Measurements from ENCODE around the gene IL12RB2.
"Not testable (repeated sequence)": the region's sequence is repeated elsewhere in the genome, so short reads cannot be mapped to it uniquely, and the experiment has no call there.

The IL12RB2 gene

DNA sequence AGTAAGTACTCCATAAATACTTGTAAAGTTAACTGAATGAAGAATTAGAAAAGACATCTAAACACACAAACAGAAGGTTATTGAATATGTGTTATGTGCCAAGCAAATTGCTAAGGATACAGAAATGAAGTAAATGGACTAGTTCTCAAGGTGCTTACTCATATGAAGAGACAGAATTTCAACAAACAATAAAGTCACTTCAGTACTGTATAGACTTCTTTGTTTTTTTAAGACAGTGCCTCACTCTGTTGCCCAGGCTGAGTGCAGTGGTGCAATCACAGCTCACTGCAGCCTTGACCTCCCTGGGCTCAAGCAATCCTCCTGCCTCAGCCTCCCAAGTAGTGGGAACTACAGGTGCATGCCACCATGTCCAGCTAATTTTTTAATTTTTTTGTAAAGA, 65.2 kb downstream of the IL12RB2 start:
- DNase-seq (ENCODE audit: low spot score in 2 of 2): no peak
- in situ Hi-C loops (cut with MboI; ENCODE audit: low sequenced_read_pairs): no loop called here
- H3K27me3 ChIP-seq (ENCODE audit: low read depth): no peaks in the 10 kb centered on the region
- no peak overlapping the region for H3K4me3 ChIP-seq
- H3K9me3 ChIP-seq: no peaks in the 10 kb centered on the region
- H3K36me3 ChIP-seq (replicated peaks): no peaks in the 10 kb centered on the region
- H3K4me1 ChIP-seq: peaks cover 10% of the 10 kb centered on the region

DNA sequence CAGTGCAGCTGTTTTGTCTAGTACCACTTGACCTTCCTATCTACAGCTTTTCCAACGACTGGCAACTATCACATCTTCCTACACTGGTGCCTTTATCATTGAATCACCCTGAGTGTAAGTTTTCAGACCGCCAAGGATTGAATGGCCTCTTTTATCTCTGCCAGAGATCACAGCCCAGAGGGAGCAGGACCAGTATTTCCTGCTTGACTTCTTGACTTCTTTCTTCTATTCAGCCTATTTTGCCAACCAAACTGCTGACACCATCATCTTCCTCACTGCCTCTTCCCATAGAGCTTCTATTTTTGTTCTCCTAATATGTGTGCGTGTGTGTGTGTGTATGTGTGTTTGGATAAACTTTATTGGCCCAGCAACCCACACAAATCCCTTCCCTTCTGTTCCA, 68.7 kb downstream of the IL12RB2 start:
- no peaks in the 10 kb centered on the region for H3K36me3 ChIP-seq (replicated peaks)
- peaks cover 8% of the 10 kb centered on the region for H3K4me1 ChIP-seq
- in situ Hi-C loops (cut with MboI; ENCODE audit: low sequenced_read_pairs): no loop called here
- H3K27me3 ChIP-seq (ENCODE audit: low read depth): no peaks in the 10 kb centered on the region
- no peak for DNase-seq (ENCODE audit: low spot score in 2 of 2)
- no peaks in the 10 kb centered on the region for H3K9me3 ChIP-seq
- H3K4me3 ChIP-seq: no peak overlapping the region

DNA sequence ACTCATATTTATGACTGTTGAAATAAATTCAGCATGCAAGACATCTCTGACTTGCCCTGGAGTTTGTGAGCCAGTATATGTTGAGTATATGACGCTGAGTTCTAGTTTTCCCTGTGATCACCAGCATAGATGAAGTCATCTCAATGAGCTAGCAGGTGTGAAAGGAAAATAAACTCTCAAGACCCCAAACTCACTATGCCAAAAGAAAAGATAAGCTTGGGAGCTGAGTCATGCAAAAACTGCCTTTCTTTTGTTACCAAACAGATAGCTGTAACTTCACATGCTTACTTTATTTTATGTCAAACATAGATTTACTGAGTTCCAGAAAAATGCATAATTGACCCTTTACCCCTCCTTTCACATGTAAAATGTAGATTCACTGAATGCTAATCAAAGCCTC, 69.6 kb downstream of the IL12RB2 start:
- Histone ChIP-seq H3K36me3 (replicated peaks) (no peaks in the 10 kb centered on the region), H3K4me1 (no peaks in the 10 kb centered on the region), H3K27me3 (ENCODE audit: low read depth) (no peaks in the 10 kb centered on the region), H3K9me3 (no peaks in the 10 kb centered on the region), H3K4me3 (no peak overlapping the region)
- in situ Hi-C loops (cut with MboI; ENCODE audit: low sequenced_read_pairs): no loop called here
- DNase-seq (ENCODE audit: low spot score in 2 of 2): no peak

DNA sequence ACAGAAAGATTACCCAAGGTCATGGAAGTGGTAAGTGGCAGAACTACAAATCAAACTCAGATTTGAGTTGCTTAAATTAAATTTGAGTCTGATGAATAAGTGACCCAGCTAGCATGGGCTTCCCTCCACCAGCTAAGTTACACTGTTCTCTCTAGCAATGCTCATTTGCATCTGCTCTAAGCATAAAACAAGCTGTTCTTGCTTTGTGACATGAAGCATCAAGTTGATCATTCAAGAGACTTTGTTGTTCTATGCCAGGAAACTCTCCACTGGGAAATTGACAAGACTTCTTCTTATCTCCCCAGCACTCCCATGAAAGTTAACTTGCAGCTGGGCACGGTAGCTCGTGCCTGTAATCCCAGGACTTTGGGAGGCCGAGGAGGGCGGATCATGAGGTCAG, 73.5 kb downstream of the IL12RB2 start:
- Histone ChIP-seq H3K27me3 (ENCODE audit: low read depth) (no peaks in the 10 kb centered on the region), H3K4me1 (no peaks in the 10 kb centered on the region), H3K36me3 (replicated peaks) (peaks cover 4% of the 10 kb centered on the region; the same call in 1 of the 2 replicates), H3K4me3 (no peak overlapping the region), H3K9me3 (peaks cover 20% of the 10 kb centered on the region)
- DNase-seq (ENCODE audit: low spot score in 2 of 2): no peak
- in situ Hi-C loops (cut with MboI; ENCODE audit: low sequenced_read_pairs): no loop called here

DNA sequence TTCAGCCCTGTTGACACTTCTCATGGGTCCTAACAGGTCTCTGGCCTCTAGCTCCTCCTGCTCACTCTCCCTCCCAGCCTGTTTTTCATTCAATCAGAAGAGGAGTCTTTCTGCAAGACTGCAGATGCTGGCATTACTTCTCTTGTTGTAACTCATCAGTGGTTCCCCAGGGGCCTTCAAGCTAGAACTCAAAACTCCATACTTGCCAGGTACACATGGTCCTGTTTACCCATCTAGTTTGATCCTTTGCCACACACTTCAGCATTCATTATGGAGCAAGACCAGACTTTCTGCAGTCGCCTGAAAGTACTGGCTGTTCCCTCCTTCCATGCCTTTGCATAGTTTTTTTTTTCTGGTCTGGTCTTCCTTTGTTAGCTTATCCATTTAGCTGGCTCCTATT, 74.6 kb downstream of the IL12RB2 start:
- no peak for DNase-seq (ENCODE audit: low spot score in 2 of 2)
- in situ Hi-C loops (cut with MboI; ENCODE audit: low sequenced_read_pairs): no loop called here
- H3K9me3 ChIP-seq: peaks cover 20% of the 10 kb centered on the region
- H3K4me3 ChIP-seq: no peak overlapping the region
- no peaks in the 10 kb centered on the region for H3K27me3 ChIP-seq (ENCODE audit: low read depth)
- no peaks in the 10 kb centered on the region for H3K4me1 ChIP-seq
- H3K36me3 ChIP-seq (replicated peaks): peaks cover 4% of the 10 kb centered on the region; the same call in 1 of the 2 replicates

DNA sequence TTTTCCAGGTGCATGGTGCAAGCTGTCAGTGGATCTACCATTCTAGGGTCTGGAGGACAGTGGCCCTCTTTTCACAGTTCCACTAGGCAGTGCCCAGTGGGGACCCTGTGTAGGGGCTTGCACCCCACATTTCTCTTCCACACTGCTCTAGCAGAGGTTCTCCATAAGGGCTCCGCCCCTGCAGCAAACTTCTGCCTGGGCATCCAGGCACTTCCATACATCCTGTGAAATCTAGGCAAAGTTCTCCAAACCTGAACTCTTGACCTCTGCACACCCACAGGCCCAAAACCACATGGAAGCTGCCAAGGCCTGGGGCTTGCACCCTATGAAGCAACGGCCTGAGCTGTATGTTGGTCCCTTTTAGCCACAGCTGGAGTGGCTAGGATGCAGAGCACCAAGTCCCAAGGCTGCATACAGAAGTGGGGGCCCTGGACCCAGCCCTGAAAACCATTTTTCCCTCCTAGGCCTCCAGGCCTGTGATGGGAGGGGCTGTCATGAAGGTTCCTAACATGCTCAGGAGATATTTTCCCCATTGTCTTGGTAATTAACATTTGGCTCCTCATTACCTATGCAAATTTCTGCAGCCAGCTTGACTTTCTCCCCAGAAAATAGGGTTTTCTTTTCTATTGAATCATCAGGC, 76.4 kb downstream of the IL12RB2 start:
- DNase-seq (ENCODE audit: low spot score in 2 of 2): no peak
- Histone ChIP-seq H3K4me1 (no peaks in the 10 kb centered on the region), H3K36me3 (replicated peaks) (peaks cover 4% of the 10 kb centered on the region; the same call in 1 of the 2 replicates), H3K4me3 (no peak overlapping the region), H3K9me3 (peaks cover 20% of the 10 kb centered on the region), H3K27me3 (ENCODE audit: low read depth) (no peaks in the 10 kb centered on the region)
- in situ Hi-C loops (cut with MboI; ENCODE audit: low sequenced_read_pairs): no loop called here

DNA sequence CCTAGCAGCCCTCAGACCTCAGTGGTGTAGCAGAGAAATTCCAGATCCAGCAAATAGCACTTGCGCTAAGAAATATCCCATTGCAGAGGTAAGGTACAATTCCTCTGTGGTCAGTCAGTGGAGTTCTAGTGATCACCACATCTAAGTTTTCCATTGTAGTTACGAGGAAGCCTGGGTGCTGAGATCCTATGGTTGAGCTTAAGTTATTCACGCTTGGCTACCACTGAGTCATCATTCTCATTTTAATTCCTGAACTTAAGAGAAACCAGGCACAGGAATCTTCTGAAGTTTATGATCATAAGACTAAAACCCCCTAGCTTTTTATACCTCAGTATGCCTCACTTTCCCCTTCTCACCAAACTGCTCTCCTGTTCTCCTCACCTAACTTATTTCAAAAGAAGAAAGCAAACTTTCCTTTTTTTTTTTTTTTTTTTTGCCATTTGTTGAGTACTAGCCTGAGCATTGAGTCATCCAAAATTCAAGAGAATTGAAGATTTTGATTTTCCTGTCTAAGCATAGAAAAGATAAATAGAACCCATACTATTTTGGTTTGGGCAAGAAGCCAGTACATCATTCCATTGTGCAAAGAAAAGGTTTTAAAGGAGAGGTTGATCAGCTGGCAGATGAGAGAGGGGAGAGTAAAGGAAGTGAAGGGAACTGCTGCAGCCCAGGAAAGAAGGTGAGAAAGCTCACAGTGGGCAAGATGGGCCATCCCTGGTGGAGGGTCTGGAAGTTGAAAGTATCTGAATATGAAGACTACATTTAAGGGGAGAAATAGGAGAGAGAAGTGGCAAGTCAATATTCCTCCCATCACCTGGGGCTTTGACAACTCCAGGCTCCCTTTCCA, 82.6 kb downstream of the IL12RB2 start:
- peaks cover 4% of the 10 kb centered on the region; the same call in 1 of the 2 replicates for H3K36me3 ChIP-seq (replicated peaks)
- in situ Hi-C loops (cut with MboI; ENCODE audit: low sequenced_read_pairs): no loop called here
- no peak overlapping the region for H3K4me3 ChIP-seq
- no peaks in the 10 kb centered on the region for H3K27me3 ChIP-seq (ENCODE audit: low read depth)
- 0 out of 2 replicates have a peak, but pooled peaks cover 3% of the 10 kb centered on the region for H3K9me3 ChIP-seq
- H3K4me1 ChIP-seq: no peaks in the 10 kb centered on the region
- no peak for DNase-seq (ENCODE audit: low spot score in 2 of 2)

DNA sequence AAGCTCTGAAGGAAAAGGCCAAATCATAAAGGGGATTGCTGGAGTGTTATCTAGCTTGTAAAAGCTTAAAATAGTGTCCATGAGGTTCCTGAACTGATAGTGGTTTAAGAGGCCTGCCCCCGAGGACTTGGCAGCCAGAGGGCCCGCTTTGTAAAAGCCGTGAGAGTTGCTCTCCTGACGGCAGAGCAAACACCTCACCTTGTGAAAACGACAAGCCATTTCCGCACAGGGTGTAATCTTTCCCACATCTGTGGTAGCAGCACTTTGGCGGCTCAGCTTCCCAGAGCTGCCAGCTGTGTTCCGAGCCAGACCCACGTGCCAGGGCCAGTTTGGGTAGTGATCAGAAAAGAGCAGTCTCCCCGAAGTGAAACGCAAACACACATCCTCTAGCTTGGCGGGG, 85.6 kb downstream of the IL12RB2 start:
- no peaks in the 10 kb centered on the region for H3K27me3 ChIP-seq (ENCODE audit: low read depth)

DNA sequence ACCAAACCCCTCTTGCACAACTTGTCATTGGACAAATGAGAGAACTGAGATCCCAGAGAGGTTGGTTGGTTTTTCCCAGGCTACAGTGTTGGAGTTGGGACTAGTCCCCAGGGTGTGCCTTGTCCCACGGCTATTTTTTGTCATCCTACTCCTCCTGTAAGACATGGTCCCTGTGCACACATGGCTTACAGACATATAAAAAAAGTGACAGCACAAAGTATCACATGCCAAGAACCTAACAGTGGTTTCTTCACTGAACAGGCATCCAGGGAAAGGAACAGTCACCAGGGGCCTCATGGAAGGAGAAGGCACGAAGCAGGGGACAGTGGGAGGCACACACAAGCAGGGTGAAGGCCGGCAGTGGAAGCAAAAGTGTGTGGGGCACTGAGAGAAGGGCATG, 86.1 kb downstream of the IL12RB2 start:
- H3K4me3 ChIP-seq: no peak overlapping the region
- no peaks in the 10 kb centered on the region for H3K4me1 ChIP-seq
- H3K9me3 ChIP-seq: no peaks in the 10 kb centered on the region
- in situ Hi-C loops (cut with MboI; ENCODE audit: low sequenced_read_pairs): no loop called here
- H3K27me3 ChIP-seq (ENCODE audit: low read depth): no peaks in the 10 kb centered on the region
- DNase-seq (ENCODE audit: low spot score in 2 of 2): no peak
- H3K36me3 ChIP-seq (replicated peaks): no peaks in the 10 kb centered on the region

More for the DNA sequence above, 85.6 kb downstream of the IL12RB2 start:
- H3K4me3 ChIP-seq: no peak overlapping the region
- H3K9me3 ChIP-seq: no peaks in the 10 kb centered on the region
- H3K4me1 ChIP-seq: no peaks in the 10 kb centered on the region
- no peaks in the 10 kb centered on the region for H3K36me3 ChIP-seq (replicated peaks)
- in situ Hi-C loops (cut with MboI; ENCODE audit: low sequenced_read_pairs): no loop called here
- no peak for DNase-seq (ENCODE audit: low spot score in 2 of 2)

DNA sequence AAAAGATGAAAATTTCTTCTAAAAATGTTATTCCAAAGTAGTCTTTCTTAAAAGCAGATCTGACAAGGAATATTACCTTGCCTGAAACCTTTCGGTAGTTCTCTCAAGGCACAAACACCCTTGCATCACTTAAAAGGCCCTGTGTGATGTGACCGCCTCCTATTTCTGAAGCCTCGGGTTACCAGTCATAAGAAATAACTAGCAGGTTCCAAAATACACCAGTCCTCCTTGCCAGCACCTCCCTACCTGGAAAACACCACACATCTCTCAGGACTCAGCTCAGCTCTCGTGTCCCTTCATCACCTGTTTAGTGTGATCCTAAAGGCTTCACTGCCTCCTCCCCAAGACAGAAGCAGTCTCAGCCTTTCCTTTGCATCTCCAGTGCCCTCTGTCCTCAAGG, 86.9 kb downstream of the IL12RB2 start:
- in situ Hi-C loops (cut with MboI; ENCODE audit: low sequenced_read_pairs): no loop called here
- Histone ChIP-seq H3K4me1 (no peaks in the 10 kb centered on the region), H3K36me3 (replicated peaks) (no peaks in the 10 kb centered on the region), H3K9me3 (no peaks in the 10 kb centered on the region), H3K4me3 (no peak overlapping the region), H3K27me3 (ENCODE audit: low read depth) (no peaks in the 10 kb centered on the region)
- DNase-seq (ENCODE audit: low spot score in 2 of 2): no peak

DNA sequence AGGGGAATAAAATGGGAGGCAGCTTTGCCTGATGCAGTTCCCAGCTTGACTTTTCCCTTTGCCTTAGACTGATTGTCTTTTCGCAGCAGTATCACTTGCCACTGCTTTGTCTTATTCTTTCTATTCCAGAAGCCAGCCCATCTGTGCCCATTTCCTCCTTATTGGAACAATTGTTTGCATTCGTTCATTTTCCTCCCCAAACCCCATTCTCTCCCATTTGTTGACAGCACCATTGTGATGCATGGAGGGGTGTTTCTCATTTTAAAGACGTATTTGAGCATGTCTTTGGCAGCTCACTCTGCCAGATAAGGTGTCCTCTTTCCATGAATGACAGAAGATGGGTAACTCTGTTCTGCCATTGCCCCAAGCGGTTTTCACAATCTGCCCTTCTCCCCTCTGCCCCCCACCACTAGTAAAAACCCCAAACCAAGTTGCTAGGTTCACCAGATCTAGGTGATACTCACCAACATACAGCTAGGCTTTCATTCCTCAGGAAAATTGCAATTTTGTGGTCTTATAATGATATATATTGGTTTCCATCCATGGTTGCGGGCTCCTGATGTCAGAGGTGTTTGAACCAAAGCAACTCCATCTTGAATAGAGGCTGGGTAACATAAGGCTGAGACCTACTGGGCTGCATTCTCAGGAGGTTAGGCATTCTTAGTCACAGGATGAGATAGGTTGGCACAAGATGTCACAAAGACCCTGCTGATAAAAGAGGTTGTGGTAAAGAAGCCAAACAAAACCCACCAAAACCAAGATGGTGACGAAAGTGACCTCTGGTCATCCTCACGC, 91.7 kb downstream of the IL12RB2 start:
- in situ Hi-C loops (cut with MboI; ENCODE audit: low sequenced_read_pairs): no loop called here
- Histone ChIP-seq H3K4me1 (no peaks in the 10 kb centered on the region), H3K36me3 (replicated peaks) (no peaks in the 10 kb centered on the region; the same call in none of the 2 replicates), H3K4me3 (no peak overlapping the region), H3K9me3 (no peaks in the 10 kb centered on the region), H3K27me3 (ENCODE audit: low read depth) (no peaks in the 10 kb centered on the region)
- no peak for DNase-seq (ENCODE audit: low spot score in 2 of 2)

DNA sequence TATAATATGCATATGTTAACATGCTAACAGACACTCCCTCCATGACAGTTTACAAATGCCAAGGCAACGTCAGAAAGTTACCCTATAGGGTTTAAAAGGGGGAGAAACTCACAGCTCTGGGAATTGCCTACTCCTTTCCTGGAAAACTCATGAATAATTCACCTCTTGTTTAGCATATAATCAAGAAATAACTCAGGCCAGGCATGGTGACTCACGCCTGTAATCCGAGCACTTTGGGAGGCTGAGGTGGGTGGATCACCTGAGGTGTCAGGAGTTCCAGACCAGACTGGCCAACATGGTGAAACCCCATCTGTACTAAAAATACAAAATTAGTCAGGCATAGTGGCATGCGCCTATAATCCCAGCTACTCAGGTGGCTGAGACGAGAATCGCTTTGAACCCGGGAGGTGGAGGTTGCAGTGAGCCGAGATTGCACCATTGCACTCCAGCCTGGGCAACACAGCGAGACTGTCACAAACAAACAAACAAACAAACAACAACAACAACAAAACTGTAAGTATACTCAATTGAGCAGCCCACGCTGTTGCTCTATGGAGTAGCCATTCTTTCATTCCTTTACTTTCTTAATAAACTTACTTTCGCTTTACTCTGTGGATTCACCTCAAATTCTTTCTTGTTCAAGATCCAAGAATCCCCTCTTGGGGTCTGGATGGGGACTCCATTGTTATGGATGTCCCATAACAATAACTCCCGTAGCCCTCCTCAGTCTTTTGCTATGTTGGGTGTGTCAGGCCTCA, 92.5 kb downstream of the IL12RB2 start:
- H3K9me3 ChIP-seq; H3K4me3 ChIP-seq; H3K4me1 ChIP-seq; H3K27me3 ChIP-seq (ENCODE audit: low read depth); H3K36me3 ChIP-seq (replicated peaks); DNase-seq (ENCODE audit: low spot score in 2 of 2); in situ Hi-C loops (cut with MboI; ENCODE audit: low sequenced_read_pairs): not testable (repeated sequence)

DNA sequence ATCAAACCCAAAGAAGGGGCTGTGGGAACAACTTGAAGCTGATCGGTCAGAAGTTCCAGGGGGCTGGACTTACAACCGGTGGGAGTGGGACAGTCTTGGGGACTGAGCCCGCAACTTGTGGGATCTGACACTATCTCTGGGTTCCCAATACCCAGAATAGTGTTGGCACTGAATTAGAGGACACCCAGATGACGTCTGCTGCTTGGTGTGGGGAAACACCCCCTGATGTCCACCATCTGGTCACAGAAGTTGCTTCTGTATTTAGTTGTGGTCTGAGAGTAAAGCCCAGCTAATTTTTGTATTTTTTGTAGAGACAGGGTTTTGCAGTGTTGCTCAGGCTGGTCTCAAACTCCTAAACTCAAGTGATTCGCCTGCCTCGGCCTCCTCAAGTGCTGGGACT, 93.8 kb downstream of the IL12RB2 start:
- in situ Hi-C loops (cut with MboI; ENCODE audit: low sequenced_read_pairs): no loop called here
- Histone ChIP-seq H3K4me1 (no peaks in the 10 kb centered on the region), H3K4me3 (no peak overlapping the region), H3K36me3 (replicated peaks) (peaks cover 9% of the 10 kb centered on the region), H3K27me3 (ENCODE audit: low read depth) (no peaks in the 10 kb centered on the region), H3K9me3 (no peaks in the 10 kb centered on the region)
- DNase-seq (ENCODE audit: low spot score in 2 of 2): no peak

Data from HAP-1 (cell line).